ENCODE results near the gene TEX36.
A peak's percentile ranks its signal among the peaks of the same experiment; 100 is the strongest.

TEX36 gene

DNA sequence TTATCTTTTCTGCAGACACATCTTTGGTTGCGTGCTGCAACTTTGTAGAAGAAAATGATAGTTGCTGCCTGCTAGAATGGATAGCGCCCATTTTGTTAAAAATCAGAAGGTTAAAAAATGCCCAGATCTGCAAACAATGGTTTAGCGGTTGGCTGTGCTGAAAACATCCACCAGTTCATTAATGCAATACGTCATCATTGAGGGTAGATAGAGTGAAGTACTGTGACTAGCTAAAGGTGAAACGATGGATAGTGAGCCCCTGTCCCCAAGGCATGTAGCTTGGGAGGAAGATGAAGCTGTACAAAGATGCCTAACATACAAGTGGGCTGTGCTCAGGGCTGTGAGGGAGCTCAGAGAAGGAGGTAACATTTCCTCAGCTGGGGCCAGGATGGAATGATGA, 48.4 kb downstream of the TEX36 start:
- Histone ChIP-seq H3K4me1 (ENCODE audit: control insufficient read depth, low read depth, low read length) (no peaks in the 10 kb centered on the region), H3K23ac (ENCODE audit: low read length) (no peak overlapping the region), H3K9ac (ENCODE audit: low read length) (no peak overlapping the region), H3K79me2 (ENCODE audit: control insufficient read depth, insufficient read depth, low read length) (no peaks in the 10 kb centered on the region), H3K27ac (ENCODE audit: low read depth, low read length) (no peak overlapping the region), H4K8ac (ENCODE audit: low read depth, low read length) (no peak overlapping the region), H2BK5ac (ENCODE audit: low read length) (no peak overlapping the region), H3K27me3 (ENCODE audit: insufficient read depth, low read length, poor library complexity) (no peaks in the 10 kb centered on the region), H3K4me3 (ENCODE audit: low read length) (no peak overlapping the region), H2AK5ac (ENCODE audit: low read length) (no peak overlapping the region), H2BK120ac (ENCODE audit: low read depth, low read length) (no peak overlapping the region), H3K56ac (ENCODE audit: low read length) (no peak overlapping the region), H4K5ac (ENCODE audit: low read length) (no peak overlapping the region), H3K79me1 (ENCODE audit: low read length) (no peaks in the 10 kb centered on the region), H3K4me2 (ENCODE audit: low read length) (no peak overlapping the region), H3K4ac (ENCODE audit: low read depth, low read length) (no peak overlapping the region), H2BK15ac (replicated peaks; ENCODE audit: low read depth) (no peak overlapping the region), H3K18ac (ENCODE audit: low read length) (no peak overlapping the region), H3K36me3 (ENCODE audit: control insufficient read depth, insufficient read depth, low read length) (no peaks in the 10 kb centered on the region)
- no CpG with 5 or more reads among the region's 5 CpGs for WGBS (ENCODE audit: extremely low coverage, insufficient coverage, low lambda C conversion rate)
- no peak for DNase-seq

DNA sequence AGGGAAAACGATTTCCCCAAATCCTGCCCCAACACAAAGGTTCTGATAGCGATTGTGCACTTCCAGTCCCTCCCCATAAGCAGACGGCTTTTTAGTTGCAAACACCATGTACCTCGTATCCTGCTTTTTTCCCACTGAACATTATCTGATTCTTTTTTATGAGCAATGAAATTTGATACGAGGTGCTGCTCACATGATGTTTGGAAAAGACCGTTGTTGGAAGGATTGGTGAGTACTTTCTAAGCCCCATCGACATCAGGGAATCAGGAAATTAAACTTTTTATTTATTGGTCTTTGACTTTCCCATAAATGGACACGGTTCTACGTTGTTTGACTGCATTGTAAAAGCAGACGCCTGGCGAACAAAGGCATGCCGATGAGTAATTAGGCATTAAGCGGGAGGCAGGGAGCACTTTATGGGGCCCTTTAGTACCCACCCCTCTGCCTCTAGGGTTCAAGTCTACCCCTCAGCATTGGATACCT, 49.4 kb downstream of the TEX36 start:
- no peaks in the 10 kb centered on the region for H3K79me2 ChIP-seq (ENCODE audit: control insufficient read depth, insufficient read depth, low read length)
- DNase-seq: no peak
- H3K23ac ChIP-seq (ENCODE audit: low read length): no peak overlapping the region
- no peaks in the 10 kb centered on the region for H3K36me3 ChIP-seq (ENCODE audit: control insufficient read depth, insufficient read depth, low read length)
- H3K9ac ChIP-seq (ENCODE audit: low read length): no peak overlapping the region
- WGBS (ENCODE audit: extremely low coverage, insufficient coverage, low lambda C conversion rate): no CpG with 5 or more reads among the region's 13 CpGs
- no peaks in the 10 kb centered on the region for H3K4me1 ChIP-seq (ENCODE audit: control insufficient read depth, low read depth, low read length)
- no peak overlapping the region for H2BK5ac ChIP-seq (ENCODE audit: low read length)
- no peak overlapping the region for H3K4me2 ChIP-seq (ENCODE audit: low read length)
- H4K8ac ChIP-seq (ENCODE audit: low read depth, low read length): no peak overlapping the region
- no peak overlapping the region for H2BK15ac ChIP-seq (replicated peaks; ENCODE audit: low read depth)
- H3K27me3 ChIP-seq (ENCODE audit: insufficient read depth, low read length, poor library complexity): no peaks in the 10 kb centered on the region
- no peak overlapping the region for H2BK120ac ChIP-seq (ENCODE audit: low read depth, low read length)
- H3K4me3 ChIP-seq (ENCODE audit: low read length): no peak overlapping the region
- no peak overlapping the region for H2AK5ac ChIP-seq (ENCODE audit: low read length)
- H3K27ac ChIP-seq (ENCODE audit: low read depth, low read length): no peak overlapping the region
- H4K5ac ChIP-seq (ENCODE audit: low read length): no peak overlapping the region
- H3K56ac ChIP-seq (ENCODE audit: low read length): no peak overlapping the region
- H3K18ac ChIP-seq (ENCODE audit: low read length): no peak overlapping the region
- no peaks in the 10 kb centered on the region for H3K79me1 ChIP-seq (ENCODE audit: low read length)
- H3K4ac ChIP-seq (ENCODE audit: low read depth, low read length): no peak overlapping the region

GRCh38 chr10:125631806-125632205, 51.2 kb downstream of the TEX36 start:
- Histone ChIP-seq H3K79me2 (ENCODE audit: control insufficient read depth, insufficient read depth, low read length) (no peaks in the 10 kb centered on the region), H3K18ac (ENCODE audit: low read length) (no peak overlapping the region), H3K4ac (ENCODE audit: low read depth, low read length) (no peak overlapping the region), H3K27me3 (ENCODE audit: insufficient read depth, low read length, poor library complexity) (no peaks in the 10 kb centered on the region), H3K4me2 (ENCODE audit: low read length) (no peak overlapping the region), H2BK5ac (ENCODE audit: low read length) (no peak overlapping the region), H3K4me3 (ENCODE audit: low read length) (no peak overlapping the region), H3K9ac (ENCODE audit: low read length) (no peak overlapping the region), H3K56ac (ENCODE audit: low read length) (no peak overlapping the region), H2AK5ac (ENCODE audit: low read length) (no peak overlapping the region), H3K27ac (ENCODE audit: low read depth, low read length) (no peak overlapping the region), H2BK15ac (replicated peaks; ENCODE audit: low read depth) (no peak overlapping the region), H2BK120ac (ENCODE audit: low read depth, low read length) (no peak overlapping the region), H3K79me1 (ENCODE audit: low read length) (no peaks in the 10 kb centered on the region), H3K36me3 (ENCODE audit: control insufficient read depth, insufficient read depth, low read length) (no peaks in the 10 kb centered on the region), H4K5ac (ENCODE audit: low read length) (no peak overlapping the region), H3K23ac (ENCODE audit: low read length) (no peak overlapping the region), H3K4me1 (ENCODE audit: control insufficient read depth, low read depth, low read length) (no peaks in the 10 kb centered on the region), H4K8ac (ENCODE audit: low read depth, low read length) (no peak overlapping the region)
- WGBS (ENCODE audit: extremely low coverage, insufficient coverage, low lambda C conversion rate): no CpG with 5 or more reads among the region's 5 CpGs
- DNase-seq: no peak

DNA sequence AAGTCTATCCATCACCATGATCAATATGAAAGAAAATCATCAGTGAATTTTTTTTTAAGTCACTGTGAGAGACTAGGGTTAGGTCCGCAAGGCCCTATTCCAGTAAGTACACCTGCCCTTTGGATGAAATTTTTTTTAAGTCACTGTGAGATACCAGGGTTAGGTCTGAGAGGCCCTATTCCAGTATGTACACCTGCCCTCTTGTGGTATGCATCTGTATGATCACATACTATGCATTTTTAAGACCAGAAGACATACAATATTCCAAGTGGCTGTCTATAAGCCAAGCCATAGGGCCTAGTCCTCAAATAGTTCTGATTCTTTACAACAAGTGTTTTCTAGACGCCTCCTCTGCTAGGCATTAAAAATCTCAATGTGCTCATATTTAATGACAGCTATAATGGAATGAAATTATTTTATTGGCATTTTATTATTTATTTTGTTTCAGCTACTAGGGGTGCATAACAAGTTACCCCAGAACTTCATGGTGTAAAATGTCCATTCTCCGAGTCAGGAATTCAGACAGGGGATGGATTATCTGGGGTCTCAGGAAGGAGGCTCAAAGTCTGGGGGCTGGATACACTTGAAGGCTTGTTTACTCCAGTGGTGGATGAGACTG, 53.1 kb downstream of the TEX36 start:
- Histone ChIP-seq H2BK5ac (ENCODE audit: low read length) (no peak overlapping the region), H3K36me3 (ENCODE audit: control insufficient read depth, insufficient read depth, low read length) (no peaks in the 10 kb centered on the region), H4K5ac (ENCODE audit: low read length) (no peak overlapping the region), H3K9ac (ENCODE audit: low read length) (no peak overlapping the region), H3K4me3 (ENCODE audit: low read length) (no peak overlapping the region), H3K79me1 (ENCODE audit: low read length) (no peaks in the 10 kb centered on the region), H3K27me3 (ENCODE audit: insufficient read depth, low read length, poor library complexity) (no peaks in the 10 kb centered on the region), H2BK15ac (replicated peaks; ENCODE audit: low read depth) (no peak overlapping the region), H3K23ac (ENCODE audit: low read length) (no peak overlapping the region), H3K27ac (ENCODE audit: low read depth, low read length) (no peak overlapping the region), H3K79me2 (ENCODE audit: control insufficient read depth, insufficient read depth, low read length) (no peaks in the 10 kb centered on the region), H3K18ac (ENCODE audit: low read length) (no peak overlapping the region), H2BK120ac (ENCODE audit: low read depth, low read length) (no peak overlapping the region), H4K8ac (ENCODE audit: low read depth, low read length) (no peak overlapping the region), H3K4me2 (ENCODE audit: low read length) (no peak overlapping the region), H3K56ac (ENCODE audit: low read length) (no peak overlapping the region), H3K4ac (ENCODE audit: low read depth, low read length) (no peak overlapping the region), H3K4me1 (ENCODE audit: control insufficient read depth, low read depth, low read length) (peaks cover 4% of the 10 kb centered on the region), H2AK5ac (ENCODE audit: low read length) (no peak overlapping the region)
- no CpG with 5 or more reads among the region's 3 CpGs for WGBS (ENCODE audit: extremely low coverage, insufficient coverage, low lambda C conversion rate)
- peak; percentile 32 for DNase-seq

DNA sequence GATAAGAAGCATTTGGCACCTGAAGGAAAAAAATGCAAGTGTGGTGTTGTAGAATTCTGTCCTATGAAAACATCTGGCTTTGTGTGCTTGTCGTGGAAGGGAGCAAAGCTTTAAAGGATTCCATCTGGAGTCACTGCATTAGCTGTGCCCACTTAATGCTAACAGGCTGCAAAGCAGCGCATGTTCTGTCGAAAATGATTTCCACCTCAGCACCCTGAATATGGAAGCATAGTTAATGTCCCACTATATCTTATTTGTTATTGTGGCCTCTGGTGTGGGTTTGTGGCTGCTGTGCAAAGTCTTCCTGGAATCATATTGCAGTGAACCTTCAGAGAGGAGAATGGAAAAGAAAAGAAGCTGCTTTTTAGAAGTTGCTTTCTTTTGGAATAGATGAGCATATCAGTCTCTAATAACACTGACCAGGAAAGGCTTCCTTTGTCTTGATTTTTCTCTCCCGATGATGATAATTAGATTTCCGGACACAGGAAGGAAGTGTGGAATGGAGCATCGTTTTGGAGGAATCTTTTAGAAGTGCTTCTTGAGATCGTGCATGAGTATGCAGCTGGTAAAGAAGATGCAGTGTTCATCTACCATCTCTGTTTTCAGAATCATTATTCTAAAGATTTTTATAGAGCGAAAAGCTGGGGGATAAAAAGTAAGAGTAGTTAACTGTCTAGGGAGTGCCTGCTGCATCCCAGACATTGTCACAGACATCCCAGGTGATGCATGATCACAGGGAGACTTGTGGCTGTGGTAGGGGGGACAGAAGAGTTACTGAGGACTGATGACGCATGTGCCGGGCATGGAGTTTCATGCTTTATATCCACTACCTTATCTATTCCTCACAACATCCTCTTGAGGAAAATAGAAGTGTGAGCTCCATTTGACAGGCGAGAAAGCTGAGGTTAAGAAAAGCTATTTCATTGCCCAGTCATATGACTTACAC, 54.6 kb downstream of the TEX36 start:
- Histone ChIP-seq H3K27me3 (ENCODE audit: insufficient read depth, low read length, poor library complexity) (no peaks in the 10 kb centered on the region), H3K4ac (ENCODE audit: low read depth, low read length) (no peak overlapping the region), H2BK15ac (replicated peaks; ENCODE audit: low read depth) (no peak overlapping the region), H3K4me1 (ENCODE audit: control insufficient read depth, low read depth, low read length) (peaks cover 4% of the 10 kb centered on the region), H2BK120ac (ENCODE audit: low read depth, low read length) (no peak overlapping the region), H4K8ac (ENCODE audit: low read depth, low read length) (no peak overlapping the region), H2AK5ac (ENCODE audit: low read length) (no peak overlapping the region), H3K18ac (ENCODE audit: low read length) (no peak overlapping the region), H4K5ac (ENCODE audit: low read length) (no peak overlapping the region), H3K9ac (ENCODE audit: low read length) (no peak overlapping the region), H2BK5ac (ENCODE audit: low read length) (no peak overlapping the region), H3K4me3 (ENCODE audit: low read length) (no peak overlapping the region), H3K23ac (ENCODE audit: low read length) (no peak overlapping the region), H3K79me1 (ENCODE audit: low read length) (no peaks in the 10 kb centered on the region), H3K56ac (ENCODE audit: low read length) (no peak overlapping the region), H3K79me2 (ENCODE audit: control insufficient read depth, insufficient read depth, low read length) (no peaks in the 10 kb centered on the region), H3K4me2 (ENCODE audit: low read length) (no peak overlapping the region), H3K36me3 (ENCODE audit: control insufficient read depth, insufficient read depth, low read length) (no peaks in the 10 kb centered on the region), H3K27ac (ENCODE audit: low read depth, low read length) (no peak overlapping the region)
- WGBS (ENCODE audit: extremely low coverage, insufficient coverage, low lambda C conversion rate): no CpG with 5 or more reads among the region's 11 CpGs
- no peak for DNase-seq
